Chondrocyte (in vitro differentiated cells): ENCODE results near the gene GNB1. TPM values are rescaled to one million over a fixed set of nuclear protein-coding genes. Genes with fewer than 3 reads are reported as not detected.

Experiments
- DNase-seq: peaks from one replicate; pipeline ENCODE4 v3.0.0; 2021; ENCODE audit warnings: mixed read lengths, low spot score
- H3K27ac Mint-ChIP-seq: one replicate; pipeline ENCODE4 v1.8.0; 2021; ENCODE audit warnings: mild to moderate bottlenecking, moderate library complexity, mixed read lengths; ENCODE audit not compliant: unreplicated experiment
- H3K27me3 Mint-ChIP-seq: 2 replicates; pipeline ENCODE4 v1.8.0; 2021; ENCODE audit warnings: low read depth, mixed read lengths
- H3K36me3 Mint-ChIP-seq: 2 replicates; pipeline ENCODE4 v1.8.0; 2021; ENCODE audit warnings: low read depth, mixed read lengths
- H3K4me1 Mint-ChIP-seq: 2 replicates; pipeline ENCODE4 v1.8.0; 2021; ENCODE audit warnings: low read depth, mild to moderate bottlenecking, mixed read lengths
- H3K4me3 Mint-ChIP-seq: one replicate; pipeline ENCODE4 v1.8.0; 2021; ENCODE audit warnings: mild to moderate bottlenecking, moderate library complexity, mixed read lengths; ENCODE audit not compliant: unreplicated experiment
- H3K9me3 Mint-ChIP-seq: 2 replicates; pipeline ENCODE4 v1.8.0; 2021; ENCODE audit warnings: low read depth, mixed read lengths
- CTCF ChIP-seq: fragments of 200-600 bp; sonication (generic); IDR thresholded peaks from 2 replicates; pipeline ENCODE4 v1.5.0; 2021; ENCODE audit warnings: antibody characterized with exemption, mild to moderate bottlenecking, moderate library complexity
- total RNA-seq: library from RNA; stranded (reverse); gene quantifications from 3 replicates; pipeline ENCODE4 v1.2.1, GENCODE V29; 2021

GNB1 gene
- total RNA-seq, 1 donor from 2014 or later, result 538 TPM

- no peak for DNase-seq
- H3K4me1 Mint-ChIP-seq, result peaks cover 58% of the 10 kb centered on the region
Measured at GRCh38 chr1:1779691-1780597, 110.9 kb downstream of the GNB1 start.

GRCh38 chr1:1779320-1779675 is 111.6 kb downstream of the GNB1 start:
- peaks cover 62% of the 10 kb centered on the region for H3K4me1 Mint-ChIP-seq
- H3K9me3 Mint-ChIP-seq, result no peaks in the 10 kb centered on the region
- no peak overlapping the region for H3K27ac Mint-ChIP-seq
- H3K4me3 Mint-ChIP-seq, result peak overlapping the region; percentile 54
- no peak for DNase-seq
- no peaks in the 10 kb centered on the region for H3K27me3 Mint-ChIP-seq
- no peak for TF ChIP-seq CTCF
- no peaks in the 10 kb centered on the region for H3K36me3 Mint-ChIP-seq

More at GRCh38 chr1:1779691-1780597, 110.9 kb downstream of the GNB1 start:
- H3K27me3 Mint-ChIP-seq, result no peaks in the 10 kb centered on the region
- peaks cover 2% of the 10 kb centered on the region for H3K36me3 Mint-ChIP-seq
- H3K9me3 Mint-ChIP-seq, result no peaks in the 10 kb centered on the region
- TF ChIP-seq CTCF, result no peak
- peak overlapping the region; percentile 54 for H3K4me3 Mint-ChIP-seq
- H3K27ac Mint-ChIP-seq, result peak overlapping the region; percentile 41

GRCh38 chr1:1778663-1779319 is 112.1 kb downstream of the GNB1 start:
- TF ChIP-seq CTCF, result peak; percentile 34
- no peaks in the 10 kb centered on the region for H3K9me3 Mint-ChIP-seq
- H3K36me3 Mint-ChIP-seq, result no peaks in the 10 kb centered on the region
- peaks cover 62% of the 10 kb centered on the region for H3K4me1 Mint-ChIP-seq
- H3K27ac Mint-ChIP-seq, result no peak overlapping the region
- peak overlapping the region; percentile 54 for H3K4me3 Mint-ChIP-seq
- DNase-seq, result no peak
- no peaks in the 10 kb centered on the region for H3K27me3 Mint-ChIP-seq

- peaks cover 55% of the 10 kb centered on the region for H3K4me1 Mint-ChIP-seq
- peak within 1 kb of the TSS; percentile 67 for H3K27ac Mint-ChIP-seq
- no peaks in the 10 kb centered on the region for H3K27me3 Mint-ChIP-seq
- peak within 1 kb of the TSS; percentile 82 for H3K4me3 Mint-ChIP-seq
- no peak for DNase-seq
- TF ChIP-seq CTCF, result peak; percentile 39
- no peaks in the 10 kb centered on the region for H3K9me3 Mint-ChIP-seq
- no peaks in the 10 kb centered on the region for H3K36me3 Mint-ChIP-seq
Measured at GRCh38 chr1:1777950-1778662, 112.8 kb downstream of the GNB1 start, which contains the start of gene NADK. Gene NADK, minus strand, starts transcription at chr1:1778470. Its CDS starts 13,064 bp downstream, at chr1:1765406.

- DNase-seq, result no peak
Measured at GRCh38 chr1:1777583-1777899, 113.3 kb downstream of the GNB1 start.

More at GRCh38 chr1:1777583-1777899, 113.3 kb downstream of the GNB1 start:
- peak overlapping the region; percentile 82 for H3K4me3 Mint-ChIP-seq
- H3K27me3 Mint-ChIP-seq, result no peaks in the 10 kb centered on the region
- peaks cover 49% of the 10 kb centered on the region for H3K4me1 Mint-ChIP-seq
- peak overlapping the region; percentile 67 for H3K27ac Mint-ChIP-seq
- H3K36me3 Mint-ChIP-seq, result peaks cover under 1% of the 10 kb centered on the region
- H3K9me3 Mint-ChIP-seq, result no peaks in the 10 kb centered on the region
- TF ChIP-seq CTCF, result no peak
